Right atrium auricular region (tissue), 2 donors: ENCODE data around the gene GPR141. TPM values are rescaled to one million over a fixed set of nuclear protein-coding genes. Genes with fewer than 3 reads are reported as not detected.

Experiments
- DNase-seq: peaks from one replicate; pipeline ENCODE4 v3.0.0-alpha.2; 2019; ENCODE audit warnings: low spot score
- H3K27ac ChIP-seq, 2 donors: fragments of 200-600 bp; sonication (generic); 1 replicate in 1 of 2; 2 replicates in 1 of 2; pipeline ENCODE4 v1.5.1; 2016 to 2019
- H3K27me3 ChIP-seq, 2 donors: fragments of 200-600 bp; sonication (generic); one replicate each; pipeline versions ENCODE4 v1.5.1 to v1.6.0; 2017 to 2019
- H3K36me3 ChIP-seq: fragments of 200-600 bp; sonication (generic); one replicate; pipeline ENCODE4 v1.5.1; 2016
- H3K4me1 ChIP-seq, 2 donors: fragments of 200-600 bp; sonication (generic); one replicate each; pipeline versions ENCODE4 v1.5.1 to v1.6.0; 2017 to 2019
- H3K4me3 ChIP-seq, 2 donors: fragments of 200-600 bp; sonication (generic); 1 replicate in 1 of 2; 2 replicates in 1 of 2; pipeline ENCODE4 v1.5.1; 2017 to 2019; ENCODE audit warnings: mild to moderate bottlenecking in 1 of 2, moderate library complexity in 1 of 2
- H3K9me3 ChIP-seq, 2 donors: fragments of 200-600 bp; sonication (generic); one replicate each; pipeline ENCODE4 v1.5.1; 2019
- CTCF ChIP-seq, 2 donors: fragments of 200-600 bp; sonication (generic); IDR thresholded peaks; one replicate each; pipeline ENCODE4 v1.5.1; 2019; ENCODE audit warnings: antibody characterized with exemption in 2 of 2
- total RNA-seq, 2 donors: library from RNA; depleted of rRNA; stranded (reverse); fragments of >200 nt; gene quantifications; one replicate each; pipeline ENCODE4 v1.1.0, GENCODE V29; 2016

Gene GPR141
- total RNA-seq, 2 donors from 2014 or later, result 0.55 TPM; not detected in 1

DNA sequence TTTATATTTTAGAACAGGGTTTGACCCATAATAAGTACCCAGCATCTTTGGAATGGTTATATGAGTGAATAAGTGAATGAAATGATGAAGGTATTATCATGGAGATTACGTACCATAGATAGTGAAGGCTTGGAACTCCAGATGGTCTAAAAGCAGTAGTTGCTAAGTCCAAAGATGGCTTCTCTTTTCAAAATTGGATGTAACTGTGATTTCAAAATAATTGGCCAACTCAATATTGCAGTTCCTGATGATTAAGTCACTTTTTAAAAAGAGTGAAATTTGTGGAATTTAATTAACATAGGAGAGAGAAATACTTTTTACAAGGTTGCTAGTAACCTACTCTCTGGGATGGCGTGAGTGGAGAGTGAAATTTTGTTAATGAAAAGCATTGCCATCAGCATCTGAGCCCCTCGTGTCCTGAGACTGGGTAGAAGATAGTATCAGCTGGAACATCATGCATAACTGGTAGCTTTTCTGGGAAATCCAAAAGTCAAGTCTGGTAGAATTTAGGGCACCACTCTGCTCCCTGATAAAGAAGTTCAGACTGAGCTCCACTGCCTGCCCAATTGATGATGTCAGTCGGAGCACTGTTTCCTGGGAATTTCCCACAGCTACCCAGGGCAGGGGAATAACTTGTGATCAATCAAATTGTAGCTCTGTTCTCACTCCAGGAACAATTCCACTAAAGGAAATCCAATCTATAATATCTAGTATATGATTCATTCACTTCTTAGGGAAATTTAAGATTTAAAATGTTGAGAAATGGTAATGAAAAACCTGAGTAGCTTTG lies 3.2 kb downstream of the GPR141 start:
- H3K4me3 ChIP-seq, result no peak overlapping the region
- H3K4me1 ChIP-seq, result no peaks in the 10 kb centered on the region
- no peaks in the 10 kb centered on the region for H3K9me3 ChIP-seq
- no peak overlapping the region for H3K27ac ChIP-seq
- H3K27me3 ChIP-seq, result no peaks in the 10 kb centered on the region
- no peaks in the 10 kb centered on the region for H3K36me3 ChIP-seq
- TF ChIP-seq CTCF (IDR thresholded peaks at IDR 0.05), result no peak
- DNase-seq, result no peak

GRCh38 chr7:37690206-37690605 lies 6.6 kb downstream of the GPR141 start:
- no peak for DNase-seq
- Histone ChIP-seq H3K9me3 (no peaks in the 10 kb centered on the region), H3K4me1 (no peaks in the 10 kb centered on the region), H3K27ac (no peak overlapping the region), H3K4me3 (no peak overlapping the region), H3K36me3 (no peaks in the 10 kb centered on the region), H3K27me3 (no peaks in the 10 kb centered on the region)
- no peak for TF ChIP-seq CTCF (IDR thresholded peaks at IDR 0.05)

DNA sequence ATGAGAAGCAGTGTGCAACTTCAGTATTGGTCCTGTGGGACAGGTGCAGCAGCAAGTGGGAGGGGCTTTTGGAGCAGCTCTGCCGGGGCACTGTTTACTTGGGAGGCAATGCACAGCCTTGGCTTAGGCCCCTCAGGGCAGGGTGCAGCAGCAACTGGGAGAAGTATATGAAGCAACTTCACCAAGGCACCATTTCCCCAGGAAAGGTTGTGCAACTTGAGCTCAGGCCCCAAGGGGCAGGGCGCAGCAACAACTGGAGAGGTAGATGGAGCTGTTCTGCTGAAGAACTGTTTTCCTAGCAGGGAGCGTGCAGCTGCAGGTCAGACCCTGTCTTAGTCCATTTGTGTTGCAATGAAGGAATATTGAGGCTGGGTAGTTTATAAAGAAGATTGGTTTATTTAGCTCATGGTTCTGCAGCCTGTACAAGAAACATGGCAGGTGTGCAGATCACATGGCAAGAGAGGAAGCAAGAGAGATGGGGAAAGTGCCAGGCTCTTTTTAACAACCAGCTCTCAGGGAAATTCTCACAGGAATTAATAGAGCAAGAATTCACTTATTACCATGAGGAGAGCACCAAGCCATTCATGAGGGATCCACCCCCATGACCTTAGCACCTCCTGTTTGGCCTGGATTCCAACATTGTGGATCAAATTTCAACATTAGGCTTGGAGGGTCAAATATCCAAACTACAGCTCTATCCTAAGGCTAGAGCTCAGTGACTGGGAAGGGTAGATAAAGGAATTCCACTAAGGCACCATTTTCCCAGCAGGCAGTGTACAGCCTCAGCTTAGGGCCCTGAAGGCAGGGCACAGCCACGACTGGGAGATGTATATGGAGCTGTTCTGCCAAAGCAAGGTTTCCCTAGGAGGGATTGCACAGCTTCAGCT lies 10.9 kb downstream of the GPR141 start:
- DNase-seq, result no peak
- H3K27ac ChIP-seq, result no peak overlapping the region
- H3K36me3 ChIP-seq, result no peaks in the 10 kb centered on the region
- no peak overlapping the region for H3K4me3 ChIP-seq
- H3K9me3 ChIP-seq, result no peaks in the 10 kb centered on the region
- no peaks in the 10 kb centered on the region for H3K27me3 ChIP-seq
- H3K4me1 ChIP-seq, result no peaks in the 10 kb centered on the region
- TF ChIP-seq CTCF (IDR thresholded peaks at IDR 0.05), result no peak

DNA sequence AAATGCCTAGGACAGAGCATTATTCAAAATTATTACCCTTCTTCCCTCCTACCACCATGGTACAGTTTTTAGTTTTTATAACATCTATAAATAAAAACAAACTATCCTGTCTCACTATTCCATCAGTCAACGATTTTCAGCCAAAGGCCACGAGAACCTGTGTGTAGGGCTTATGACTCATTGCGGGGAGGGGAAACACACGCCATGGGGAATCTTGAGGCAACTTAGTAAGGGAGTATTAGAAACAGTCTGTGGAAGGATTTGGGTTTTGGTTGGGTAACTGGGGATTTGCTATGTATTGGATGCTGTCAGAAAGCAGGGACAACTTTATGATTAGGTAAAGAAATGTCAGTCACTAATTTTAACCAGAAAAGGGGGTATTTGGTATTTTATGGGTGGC lies 14.7 kb downstream of the GPR141 start:
- no peaks in the 10 kb centered on the region for H3K27me3 ChIP-seq
- no peaks in the 10 kb centered on the region for H3K36me3 ChIP-seq
- no peaks in the 10 kb centered on the region for H3K9me3 ChIP-seq
- no peak for DNase-seq
- no peak overlapping the region for H3K4me3 ChIP-seq
- H3K4me1 ChIP-seq, result no peaks in the 10 kb centered on the region
- no peak overlapping the region for H3K27ac ChIP-seq
- TF ChIP-seq CTCF (IDR thresholded peaks at IDR 0.05), result no peak

DNA sequence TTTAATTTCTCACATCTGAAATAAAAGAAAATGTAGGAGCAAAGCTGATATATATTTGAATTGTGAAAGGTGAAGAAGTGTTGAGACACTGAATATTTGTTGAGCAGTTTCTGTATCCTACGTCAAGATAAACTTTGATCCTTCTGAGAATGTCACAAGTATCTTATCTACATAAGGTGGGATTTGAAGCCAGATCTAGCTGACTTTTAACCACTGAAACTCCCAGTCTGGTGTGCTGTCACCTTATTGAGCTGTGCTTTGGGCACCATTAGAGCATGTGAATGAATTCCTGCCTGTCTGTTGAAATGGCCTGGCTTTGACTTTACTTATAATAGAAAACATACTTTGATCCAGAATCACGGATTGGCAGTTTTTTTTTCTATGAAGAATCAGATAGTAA lies 15.2 kb downstream of the GPR141 start:
- Histone ChIP-seq H3K9me3 (no peaks in the 10 kb centered on the region), H3K4me3 (no peak overlapping the region), H3K27me3 (no peaks in the 10 kb centered on the region), H3K36me3 (no peaks in the 10 kb centered on the region), H3K4me1 (no peaks in the 10 kb centered on the region), H3K27ac (no peak overlapping the region)
- TF ChIP-seq CTCF (IDR thresholded peaks at IDR 0.05), result no peak
- no peak for DNase-seq
